HG03135 (cell line): ENCODE measurements around the gene CNGA4.
"Not testable (repeated sequence)": the region's sequence is repeated elsewhere in the genome, so short reads cannot be mapped to it uniquely, and the experiment has no call there.

Experiments used
- ATAC-seq: cut with Tn5 transposase; IDR thresholded peaks from one replicate; pipeline ENCODE4 v1.9.1; 2021; ENCODE audit warnings: mild to moderate bottlenecking, moderate library complexity; ENCODE audit not compliant: unreplicated experiment

Gene CNGA4

GRCh38 chr11:6258571-6259081, 19.7 kb downstream of the CNGA4 start:
- ATAC-seq: no peak

GRCh38 chr11:6260207-6260726, 21.4 kb downstream of the CNGA4 start:
- ATAC-seq: no peak

- ATAC-seq: no peak
These were observed 24.8 kb downstream of the CNGA4 start for GRCh38 chr11:6263662-6264061.

- no peak for ATAC-seq
These were observed 29.9 kb downstream of the CNGA4 start for GRCh38 chr11:6268820-6269219.

GRCh38 chr11:6269994-6270393, 31.1 kb downstream of the CNGA4 start:
- no peak for ATAC-seq

- ATAC-seq: no peak
These were observed 31.8 kb downstream of the CNGA4 start for GRCh38 chr11:6270584-6271246.

- ATAC-seq: no peak
These were observed 32.7 kb downstream of the CNGA4 start for GRCh38 chr11:6271598-6271997.

- no peak for ATAC-seq
These were observed 34.3 kb downstream of the CNGA4 start for GRCh38 chr11:6273188-6273587.

- ATAC-seq: not testable (repeated sequence)
These were observed 41.9 kb downstream of the CNGA4 start for GRCh38 chr11:6280809-6281208.

GRCh38 chr11:6283453-6284023, 44.6 kb downstream of the CNGA4 start:
- no peak for ATAC-seq

GRCh38 chr11:6284250-6284649, 45.4 kb downstream of the CNGA4 start:
- no peak for ATAC-seq

- ATAC-seq: no peak
These were observed 46.1 kb downstream of the CNGA4 start for GRCh38 chr11:6285019-6285418.
